Measurements from ENCODE around the gene UNC5A.

DNA sequence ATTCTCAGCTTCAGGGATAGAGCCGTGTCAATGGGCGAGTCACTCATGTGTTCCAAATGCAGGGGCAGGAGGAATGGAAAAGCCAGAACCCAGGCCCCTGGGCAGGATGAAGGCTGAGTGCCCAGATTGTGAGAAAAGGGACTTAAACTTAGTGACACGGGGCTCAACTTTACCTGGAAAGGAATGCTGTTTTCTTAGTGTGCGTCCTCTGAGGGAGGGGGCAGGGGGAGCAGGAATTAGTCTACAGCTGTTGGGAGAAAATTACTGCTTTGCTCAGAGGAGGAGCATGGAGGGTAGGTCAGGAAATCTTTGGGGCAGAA lies 74.2 kb downstream of the UNC5A start:
- TF ChIP-seq, protein P1, sequence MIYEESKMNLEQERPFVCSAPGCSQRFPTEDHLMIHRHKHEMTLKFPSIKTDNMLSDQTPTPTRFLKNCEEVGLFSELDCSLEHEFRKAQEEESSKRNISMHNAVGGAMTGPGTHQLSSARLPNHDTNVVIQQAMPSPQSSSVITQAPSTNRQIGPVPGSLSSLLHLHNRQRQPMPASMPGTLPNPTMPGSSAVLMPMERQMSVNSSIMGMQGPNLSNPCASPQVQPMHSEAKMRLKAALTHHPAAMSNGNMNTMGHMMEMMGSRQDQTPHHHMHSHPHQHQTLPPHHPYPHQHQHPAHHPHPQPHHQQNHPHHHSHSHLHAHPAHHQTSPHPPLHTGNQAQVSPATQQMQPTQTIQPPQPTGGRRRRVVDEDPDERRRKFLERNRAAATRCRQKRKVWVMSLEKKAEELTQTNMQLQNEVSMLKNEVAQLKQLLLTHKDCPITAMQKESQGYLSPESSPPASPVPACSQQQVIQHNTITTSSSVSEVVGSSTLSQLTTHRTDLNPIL (CRISPR knock-in tag; IDR thresholded peaks at IDR 0.05; ENCODE audit: low read depth): no peak
- TF ChIP-seq ZNF8 (CRISPR knock-in tag; IDR thresholded peaks at IDR 0.05): no peak
- no peak for TF ChIP-seq TOX (CRISPR knock-in tag; IDR thresholded peaks at IDR 0.05; ENCODE audit: borderline replicate concordance)
- TF ChIP-seq, protein P2, sequence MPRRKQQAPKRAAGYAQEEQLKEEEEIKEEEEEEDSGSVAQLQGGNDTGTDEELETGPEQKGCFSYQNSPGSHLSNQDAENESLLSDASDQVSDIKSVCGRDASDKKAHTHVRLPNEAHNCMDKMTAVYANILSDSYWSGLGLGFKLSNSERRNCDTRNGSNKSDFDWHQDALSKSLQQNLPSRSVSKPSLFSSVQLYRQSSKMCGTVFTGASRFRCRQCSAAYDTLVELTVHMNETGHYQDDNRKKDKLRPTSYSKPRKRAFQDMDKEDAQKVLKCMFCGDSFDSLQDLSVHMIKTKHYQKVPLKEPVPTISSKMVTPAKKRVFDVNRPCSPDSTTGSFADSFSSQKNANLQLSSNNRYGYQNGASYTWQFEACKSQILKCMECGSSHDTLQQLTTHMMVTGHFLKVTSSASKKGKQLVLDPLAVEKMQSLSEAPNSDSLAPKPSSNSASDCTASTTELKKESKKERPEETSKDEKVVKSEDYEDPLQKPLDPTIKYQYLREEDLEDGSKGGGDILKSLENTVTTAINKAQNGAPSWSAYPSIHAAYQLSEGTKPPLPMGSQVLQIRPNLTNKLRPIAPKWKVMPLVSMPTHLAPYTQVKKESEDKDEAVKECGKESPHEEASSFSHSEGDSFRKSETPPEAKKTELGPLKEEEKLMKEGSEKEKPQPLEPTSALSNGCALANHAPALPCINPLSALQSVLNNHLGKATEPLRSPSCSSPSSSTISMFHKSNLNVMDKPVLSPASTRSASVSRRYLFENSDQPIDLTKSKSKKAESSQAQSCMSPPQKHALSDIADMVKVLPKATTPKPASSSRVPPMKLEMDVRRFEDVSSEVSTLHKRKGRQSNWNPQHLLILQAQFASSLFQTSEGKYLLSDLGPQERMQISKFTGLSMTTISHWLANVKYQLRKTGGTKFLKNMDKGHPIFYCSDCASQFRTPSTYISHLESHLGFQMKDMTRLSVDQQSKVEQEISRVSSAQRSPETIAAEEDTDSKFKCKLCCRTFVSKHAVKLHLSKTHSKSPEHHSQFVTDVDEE (CRISPR knock-in tag; IDR thresholded peaks at IDR 0.05): no peak
- TF ChIP-seq SNAI2 (CRISPR knock-in tag; IDR thresholded peaks at IDR 0.05): no peak
- TF ChIP-seq ZFP30 (CRISPR knock-in tag; IDR thresholded peaks at IDR 0.05): no peak
- TF ChIP-seq, protein P3, sequence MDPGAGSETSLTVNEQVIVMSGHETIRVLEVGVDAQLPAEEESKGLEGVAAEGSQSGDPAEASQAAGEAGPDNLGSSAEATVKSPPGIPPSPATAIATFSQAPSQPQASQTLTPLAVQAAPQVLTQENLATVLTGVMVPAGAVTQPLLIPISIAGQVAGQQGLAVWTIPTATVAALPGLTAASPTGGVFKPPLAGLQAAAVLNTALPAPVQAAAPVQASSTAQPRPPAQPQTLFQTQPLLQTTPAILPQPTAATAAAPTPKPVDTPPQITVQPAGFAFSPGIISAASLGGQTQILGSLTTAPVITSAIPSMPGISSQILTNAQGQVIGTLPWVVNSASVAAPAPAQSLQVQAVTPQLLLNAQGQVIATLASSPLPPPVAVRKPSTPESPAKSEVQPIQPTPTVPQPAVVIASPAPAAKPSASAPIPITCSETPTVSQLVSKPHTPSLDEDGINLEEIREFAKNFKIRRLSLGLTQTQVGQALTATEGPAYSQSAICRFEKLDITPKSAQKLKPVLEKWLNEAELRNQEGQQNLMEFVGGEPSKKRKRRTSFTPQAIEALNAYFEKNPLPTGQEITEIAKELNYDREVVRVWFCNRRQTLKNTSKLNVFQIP (CRISPR knock-in tag; IDR thresholded peaks at IDR 0.05; ENCODE audit: borderline replicate concordance, low read depth): no peak
- TF ChIP-seq, protein P4, sequence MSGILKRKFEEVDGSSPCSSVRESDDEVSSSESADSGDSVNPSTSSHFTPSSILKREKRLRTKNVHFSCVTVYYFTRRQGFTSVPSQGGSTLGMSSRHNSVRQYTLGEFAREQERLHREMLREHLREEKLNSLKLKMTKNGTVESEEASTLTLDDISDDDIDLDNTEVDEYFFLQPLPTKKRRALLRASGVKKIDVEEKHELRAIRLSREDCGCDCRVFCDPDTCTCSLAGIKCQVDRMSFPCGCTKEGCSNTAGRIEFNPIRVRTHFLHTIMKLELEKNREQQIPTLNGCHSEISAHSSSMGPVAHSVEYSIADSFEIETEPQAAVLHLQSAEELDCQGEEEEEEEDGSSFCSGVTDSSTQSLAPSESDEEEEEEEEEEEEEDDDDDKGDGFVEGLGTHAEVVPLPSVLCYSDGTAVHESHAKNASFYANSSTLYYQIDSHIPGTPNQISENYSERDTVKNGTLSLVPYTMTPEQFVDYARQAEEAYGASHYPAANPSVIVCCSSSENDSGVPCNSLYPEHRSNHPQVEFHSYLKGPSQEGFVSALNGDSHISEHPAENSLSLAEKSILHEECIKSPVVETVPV (CRISPR knock-in tag; IDR thresholded peaks at IDR 0.05): no peak

Measured in SK-N-SH treated with all-trans-retinoic acid at 6 μM for 48 hours (cell line).